ENCODE measurements around the gene DNAH17.

DNAH17 gene

GRCh38 chr17:78577296-78577695 is at the start of gene DNAH17:
TSS of gene DNAH17 (minus strand) at chr17:78577396. CDS start at chr17:78575057, 2,339 bp downstream.
- peaks cover 6% of the 10 kb centered on the region for H3K4me1 Mint-ChIP-seq
- no peaks in the 10 kb centered on the region for H3K27me3 Mint-ChIP-seq
- ATAC-seq = no peak
- H3K9me3 Mint-ChIP-seq = no peaks in the 10 kb centered on the region
- no peak within 1 kb of the TSS for H3K27ac Mint-ChIP-seq
- no peak within 1 kb of the TSS for H3K4me3 Mint-ChIP-seq
- no peaks in the 10 kb centered on the region for H3K36me3 Mint-ChIP-seq

- no peaks in the 10 kb centered on the region for H3K9me3 Mint-ChIP-seq
- peaks cover 8% of the 10 kb centered on the region for H3K36me3 Mint-ChIP-seq
- ATAC-seq = no peak
- peaks cover 6% of the 10 kb centered on the region for H3K4me1 Mint-ChIP-seq
- peaks cover 41% of the 10 kb centered on the region for H3K27me3 Mint-ChIP-seq
- no peak overlapping the region for H3K27ac Mint-ChIP-seq
- H3K4me3 Mint-ChIP-seq = no peak overlapping the region
Observed at GRCh38 chr17:78624324-78625151, 47.3 kb upstream of the DNAH17 start.

GRCh38 chr17:78623541-78623940 is 46.3 kb upstream of the DNAH17 start:
- no peak for ATAC-seq
- Mint-ChIP-seq H3K36me3 (peaks cover 8% of the 10 kb centered on the region), H3K27me3 (peaks cover 44% of the 10 kb centered on the region), H3K27ac (no peak overlapping the region), H3K4me1 (peaks cover 6% of the 10 kb centered on the region), H3K9me3 (no peaks in the 10 kb centered on the region), H3K4me3 (no peak overlapping the region)

GRCh38 chr17:78622491-78623265 is 45.5 kb upstream of the DNAH17 start:
- peaks cover 6% of the 10 kb centered on the region for H3K4me1 Mint-ChIP-seq
- no peak overlapping the region for H3K27ac Mint-ChIP-seq
- peaks cover 8% of the 10 kb centered on the region for H3K36me3 Mint-ChIP-seq
- ATAC-seq = no peak
- no peaks in the 10 kb centered on the region for H3K9me3 Mint-ChIP-seq
- H3K4me3 Mint-ChIP-seq = no peak overlapping the region
- H3K27me3 Mint-ChIP-seq = peaks cover 44% of the 10 kb centered on the region

GRCh38 chr17:78621720-78622490 is 44.7 kb upstream of the DNAH17 start:
- Mint-ChIP-seq H3K4me1 (peaks cover 6% of the 10 kb centered on the region), H3K27ac (no peak overlapping the region), H3K4me3 (no peak overlapping the region), H3K27me3 (peaks cover 37% of the 10 kb centered on the region), H3K9me3 (no peaks in the 10 kb centered on the region), H3K36me3 (peaks cover 8% of the 10 kb centered on the region)
- ATAC-seq = no peak

GRCh38 chr17:78620099-78620498 is 42.9 kb upstream of the DNAH17 start:
- H3K27ac Mint-ChIP-seq = no peak overlapping the region
- peaks cover 8% of the 10 kb centered on the region for H3K36me3 Mint-ChIP-seq
- no peaks in the 10 kb centered on the region for H3K9me3 Mint-ChIP-seq
- peaks cover 6% of the 10 kb centered on the region for H3K4me1 Mint-ChIP-seq
- no peak for ATAC-seq
- no peak overlapping the region for H3K4me3 Mint-ChIP-seq
- peaks cover 25% of the 10 kb centered on the region for H3K27me3 Mint-ChIP-seq

- Mint-ChIP-seq H3K9me3 (no peaks in the 10 kb centered on the region), H3K4me1 (peaks cover 1% of the 10 kb centered on the region), H3K36me3 (peaks cover 8% of the 10 kb centered on the region), H3K27me3 (peaks cover 25% of the 10 kb centered on the region), H3K27ac (no peak overlapping the region), H3K4me3 (no peak overlapping the region)
- ATAC-seq = no peak
Observed at GRCh38 chr17:78619334-78619733, 42.1 kb upstream of the DNAH17 start.

GRCh38 chr17:78618264-78619066 is 41.3 kb upstream of the DNAH17 start:
- peaks cover 23% of the 10 kb centered on the region for H3K27me3 Mint-ChIP-seq
- peaks cover 5% of the 10 kb centered on the region for H3K36me3 Mint-ChIP-seq
- no peak for ATAC-seq
- no peaks in the 10 kb centered on the region for H3K9me3 Mint-ChIP-seq
- no peak overlapping the region for H3K4me3 Mint-ChIP-seq
- no peak overlapping the region for H3K27ac Mint-ChIP-seq
- no peaks in the 10 kb centered on the region for H3K4me1 Mint-ChIP-seq

- H3K36me3 Mint-ChIP-seq = no peaks in the 10 kb centered on the region
Observed at GRCh38 chr17:78617511-78618061, 40.4 kb upstream of the DNAH17 start.

GRCh38 chr17:78616946-78617345 is 39.8 kb upstream of the DNAH17 start:
- Mint-ChIP-seq H3K27me3 (peaks cover 15% of the 10 kb centered on the region), H3K4me3 (no peak overlapping the region), H3K9me3 (no peaks in the 10 kb centered on the region), H3K36me3 (no peaks in the 10 kb centered on the region), H3K4me1 (no peaks in the 10 kb centered on the region), H3K27ac (no peak overlapping the region)
- no peak for ATAC-seq

More at GRCh38 chr17:78617511-78618061, 40.4 kb upstream of the DNAH17 start:
- Mint-ChIP-seq H3K9me3 (no peaks in the 10 kb centered on the region), H3K27ac (no peak overlapping the region), H3K4me3 (no peak overlapping the region), H3K4me1 (no peaks in the 10 kb centered on the region), H3K27me3 (peaks cover 15% of the 10 kb centered on the region)
- ATAC-seq = no peak

GRCh38 chr17:78615631-78616030 is 38.4 kb upstream of the DNAH17 start:
- H3K9me3 Mint-ChIP-seq = no peaks in the 10 kb centered on the region
- no peak overlapping the region for H3K4me3 Mint-ChIP-seq
- no peaks in the 10 kb centered on the region for H3K36me3 Mint-ChIP-seq
- H3K4me1 Mint-ChIP-seq = no peaks in the 10 kb centered on the region
- H3K27me3 Mint-ChIP-seq = peaks cover 15% of the 10 kb centered on the region
- ATAC-seq = no peak
- no peak overlapping the region for H3K27ac Mint-ChIP-seq

- H3K4me3 Mint-ChIP-seq = no peak overlapping the region
- H3K36me3 Mint-ChIP-seq = no peaks in the 10 kb centered on the region
- peaks cover 22% of the 10 kb centered on the region for H3K27me3 Mint-ChIP-seq
- no peaks in the 10 kb centered on the region for H3K4me1 Mint-ChIP-seq
- ATAC-seq = no peak
- no peak overlapping the region for H3K27ac Mint-ChIP-seq
- H3K9me3 Mint-ChIP-seq = peaks cover 2% of the 10 kb centered on the region
Observed at GRCh38 chr17:78613416-78613815, 36.2 kb upstream of the DNAH17 start.

GRCh38 chr17:78611607-78612006 is 34.4 kb upstream of the DNAH17 start:
- Mint-ChIP-seq H3K27me3 (peaks cover 28% of the 10 kb centered on the region), H3K9me3 (peaks cover 8% of the 10 kb centered on the region), H3K27ac (no peak overlapping the region), H3K36me3 (no peaks in the 10 kb centered on the region), H3K4me1 (no peaks in the 10 kb centered on the region), H3K4me3 (no peak overlapping the region)
- no peak for ATAC-seq

GRCh38 chr17:78610951-78611511 is 33.8 kb upstream of the DNAH17 start:
- no peaks in the 10 kb centered on the region for H3K4me1 Mint-ChIP-seq
- no peak overlapping the region for H3K27ac Mint-ChIP-seq
- H3K9me3 Mint-ChIP-seq = peaks cover 8% of the 10 kb centered on the region
- peaks cover 28% of the 10 kb centered on the region for H3K27me3 Mint-ChIP-seq
- H3K36me3 Mint-ChIP-seq = no peaks in the 10 kb centered on the region
- ATAC-seq = no peak
- no peak overlapping the region for H3K4me3 Mint-ChIP-seq
